ENCODE measurements around the gene SEC14L1.

DNA sequence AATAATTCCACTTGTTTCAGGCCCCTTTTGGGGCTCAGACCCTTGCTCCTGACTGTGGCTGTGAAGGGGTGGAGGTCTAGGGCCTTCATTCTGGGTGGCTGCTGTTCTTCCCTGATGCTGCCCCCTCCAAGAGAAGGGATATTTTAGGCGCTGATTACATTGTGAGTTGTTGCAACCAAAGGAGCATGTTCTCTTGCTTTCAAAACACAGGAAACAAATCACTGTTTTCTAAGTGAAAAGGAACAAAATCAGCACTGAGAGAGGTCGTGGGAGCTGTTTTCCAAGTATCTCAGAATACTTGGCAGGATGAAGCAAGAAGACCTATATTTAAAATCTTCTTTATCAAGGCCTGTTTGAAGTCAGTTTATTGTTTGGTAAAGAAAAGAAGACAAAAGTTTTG lies 25.3 kb upstream of the SEC14L1 start:
- TF ChIP-seq, protein P1, sequence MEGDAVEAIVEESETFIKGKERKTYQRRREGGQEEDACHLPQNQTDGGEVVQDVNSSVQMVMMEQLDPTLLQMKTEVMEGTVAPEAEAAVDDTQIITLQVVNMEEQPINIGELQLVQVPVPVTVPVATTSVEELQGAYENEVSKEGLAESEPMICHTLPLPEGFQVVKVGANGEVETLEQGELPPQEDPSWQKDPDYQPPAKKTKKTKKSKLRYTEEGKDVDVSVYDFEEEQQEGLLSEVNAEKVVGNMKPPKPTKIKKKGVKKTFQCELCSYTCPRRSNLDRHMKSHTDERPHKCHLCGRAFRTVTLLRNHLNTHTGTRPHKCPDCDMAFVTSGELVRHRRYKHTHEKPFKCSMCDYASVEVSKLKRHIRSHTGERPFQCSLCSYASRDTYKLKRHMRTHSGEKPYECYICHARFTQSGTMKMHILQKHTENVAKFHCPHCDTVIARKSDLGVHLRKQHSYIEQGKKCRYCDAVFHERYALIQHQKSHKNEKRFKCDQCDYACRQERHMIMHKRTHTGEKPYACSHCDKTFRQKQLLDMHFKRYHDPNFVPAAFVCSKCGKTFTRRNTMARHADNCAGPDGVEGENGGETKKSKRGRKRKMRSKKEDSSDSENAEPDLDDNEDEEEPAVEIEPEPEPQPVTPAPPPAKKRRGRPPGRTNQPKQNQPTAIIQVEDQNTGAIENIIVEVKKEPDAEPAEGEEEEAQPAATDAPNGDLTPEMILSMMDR (IDR thresholded peaks at IDR 0.05): no peak
- TF ChIP-seq POLR2A (IDR thresholded peaks at IDR 0.05) (no peak), EP300 (IDR thresholded peaks at IDR 0.05) (no peak)
